A549 (cell line): ENCODE measurements around the gene ADK. TPM values are rescaled to one million over a fixed set of nuclear protein-coding genes. Genes with fewer than 3 reads are reported as not detected.

Source experiments
- ATAC-seq, 2 experiments: fragments of 200-7000 bp in 1 of 2; fragments of >200 bp in 1 of 2; cut with Nextera tagmentation in 1 of 2; cut with Tn5 transposase in 1 of 2; 3 replicates each; pipeline versions ENCODE4 v1.8.0 to v1.9.1; 2018 to 2020; ENCODE audit warnings: mild to moderate bottlenecking in 1 of 2, moderate library complexity in 1 of 2
- CTCF ChIA-PET: fragments of 300-600 bp; sonication (Branson Sonifier 250); formaldehyde crosslinking; extraction: SDS; loops from one replicate; lab custom pipeline; 2021; ENCODE audit warnings: antibody characterized with exemption, inconsistent platforms; lab: Yijun Ruan, JAX
- POLR2A ChIA-PET: fragments of 350-600 bp; formaldehyde crosslinking; extraction: SDS; loops from one replicate; lab custom pipeline; 2021; ENCODE audit warnings: antibody characterized with exemption, inconsistent platforms; lab: Yijun Ruan, JAX
- DNase-seq, 2 experiments: peaks; one replicate each; pipeline versions ENCODE4 v3.0.0 to v3.0.0-alpha.2; 2011 to 2016; ENCODE audit warnings: low read depth in 1 of 2, low spot score in 1 of 2
- FAIRE-seq: peaks from 2 replicates; lab custom pipeline; 2011; peaks lifted over from hg19 to GRCh38; lab: Jason Lieb, UNC
- H3K27ac ChIP-seq, 2 experiments: fragments of >200 bp; sonication (Bioruptor Twin); formaldehyde crosslinking; 3 replicates each; pipeline ENCODE4 v1.5.1; 2016 to 2017
- H3K4me1 ChIP-seq: fragments of >200 bp; sonication (Bioruptor Twin); formaldehyde crosslinking; 3 replicates; pipeline ENCODE4 v1.6.1; 2016
- H3K4me2 ChIP-seq: fragments of >200 bp; sonication (Bioruptor Twin); formaldehyde crosslinking; 3 replicates; pipeline ENCODE4 v1.6.1; 2016
- H3K4me3 ChIP-seq: fragments of >200 bp; sonication (Bioruptor Twin); formaldehyde crosslinking; 3 replicates; pipeline ENCODE4 v1.5.1; 2016
- H3K9me3 ChIP-seq: fragments of >200 bp; sonication (Bioruptor Twin); formaldehyde crosslinking; 3 replicates; pipeline ENCODE4 v1.6.1; 2016
- BCL3 ChIP-seq: fragments of >200 bp; sonication (Bioruptor Twin); formaldehyde crosslinking; IDR thresholded peaks from 3 replicates; pipeline ENCODE4 v1.6.1; 2016
- CBX2 ChIP-seq: fragments of 200-600 bp; sonication (generic); IDR thresholded peaks from 2 replicates; pipeline ENCODE4 v1.6.1; 2016; ENCODE audit warnings: low read depth, mild to moderate bottlenecking, borderline replicate concordance
- CHD4 ChIP-seq: fragments of 200-600 bp; sonication (generic); IDR thresholded peaks from 2 replicates; pipeline ENCODE4 v1.6.1; 2016; ENCODE audit warnings: antibody characterized with exemption, mild to moderate bottlenecking, borderline replicate concordance
- E2F6 ChIP-seq: IDR thresholded peaks from 2 replicates; pipeline ENCODE4 v1.6.1; 2012; ENCODE audit warnings: low read depth, borderline replicate concordance
- EHF ChIP-seq: fragments of 250-450 bp; sonication (Bioruptor Pico); IDR thresholded peaks from 2 replicates; pipeline ENCODE4 v1.5.0; 2020; ENCODE audit warnings: mild to moderate bottlenecking
- ESRRA ChIP-seq: fragments of 150-350 bp; IDR thresholded peaks from 2 replicates; pipeline ENCODE4 v1.6.1; 2014; ENCODE audit warnings: mild to moderate bottlenecking, low read length, borderline replicate concordance
- FOSB ChIP-seq: fragments of 250-450 bp; sonication (Bioruptor Pico); IDR thresholded peaks from 2 replicates; pipeline ENCODE4 v1.5.0; 2020; ENCODE audit warnings: mild to moderate bottlenecking, moderate library complexity
- HOXB13 ChIP-seq: fragments of 250-450 bp; sonication (Bioruptor Pico); IDR thresholded peaks from 2 replicates; pipeline ENCODE4 v1.5.0; 2020; ENCODE audit warnings: low read depth, mild to moderate bottlenecking, moderate library complexity
- HOXB5 ChIP-seq: fragments of 250-450 bp; sonication (Bioruptor Pico); IDR thresholded peaks from 2 replicates; pipeline ENCODE4 v1.5.0; 2020; ENCODE audit warnings: mild to moderate bottlenecking, moderate library complexity
- JUNB ChIP-seq: fragments of >200 bp; sonication (Bioruptor Twin); formaldehyde crosslinking; IDR thresholded peaks from 2 replicates; pipeline ENCODE4 v1.6.1; 2016
- KDM1A ChIP-seq: fragments of 200-600 bp; sonication (generic); IDR thresholded peaks from 2 replicates; pipeline ENCODE4 v1.6.1; 2016; ENCODE audit warnings: low read depth, mild to moderate bottlenecking
- MAX ChIP-seq: IDR thresholded peaks from 2 replicates; pipeline ENCODE4 v1.6.1; 2012
- NFE2L2 ChIP-seq: fragments of 150-350 bp; conservative IDR thresholded peaks from 2 replicates; pipeline ENCODE4 v1.6.1; 2014; ENCODE audit warnings: low read length
- NPAS2 ChIP-seq: fragments of 250-450 bp; sonication (Bioruptor Pico); IDR thresholded peaks from 2 replicates; pipeline ENCODE4 v1.8.0; 2022; ENCODE audit warnings: mild to moderate bottlenecking, moderate library complexity, borderline replicate concordance
- POLR2A ChIP-seq: IDR thresholded peaks from 2 replicates; pipeline ENCODE4 v1.6.1; 2012; ENCODE audit warnings: mild to moderate bottlenecking, low read length
- POLR2AphosphoS2 ChIP-seq: conservative IDR thresholded peaks from 2 replicates; pipeline ENCODE4 v1.6.1; 2012; ENCODE audit warnings: low read length, improper control_type of control experiment, inconsistent platforms
- RAD21 ChIP-seq, 2 experiments: fragments of >200 bp in 1 of 2; sonication (Bioruptor Twin) in 1 of 2; formaldehyde crosslinking in 1 of 2; IDR thresholded peaks in 1 of 2; conservative IDR thresholded peaks in 1 of 2; 2 replicates in 1 of 2; 3 replicates in 1 of 2; pipeline ENCODE4 v1.6.1; 2012 to 2018; ENCODE audit warnings: inconsistent platforms in 1 of 2
- RCOR1 ChIP-seq: fragments of 150-350 bp; IDR thresholded peaks from 2 replicates; pipeline ENCODE4 v1.6.1; 2014; ENCODE audit warnings: antibody characterized with exemption, low read length, low read depth
- SREBF2 ChIP-seq: fragments of 450-650 bp; IDR thresholded peaks from 2 replicates; pipeline ENCODE4 v1.6.1; 2014; ENCODE audit warnings: mild to moderate bottlenecking, moderate library complexity
- WGBS: methylation state at CpG from one replicate; pipeline ENCODE4 v1.1.6; 2017; ENCODE audit errors: missing lambda C conversion rate; 5-methylcytosine and 5-hydroxymethylcytosine counted together
- polyA plus RNA-seq, 4 experiments: library from polyadenylated mRNA; depleted of rRNA in 3 of 4; stranded (reverse); fragments of >200 nt; fragmentation: RNase III in 1 of 4; extraction: RNeasy Plus Mini Kit Qiagen cat#74134 plus additional on column Dnase treatment in 1 of 4; gene quantifications; 2 replicates in 3 of 4; 3 replicates in 1 of 4; pipeline ENCODE4 v1.2.3, GENCODE V29; 2011 to 2017

The ADK gene
- polyA plus RNA-seq, 2 of the 4 experiments (the other 2 are of a cell fraction) = 35.8 to 40.7 TPM

- 98% methylated on average over 3 of the region's 3 CpGs for WGBS
- no peak for DNase-seq
- no peak for TF ChIP-seq KDM1A
- no peak for TF ChIP-seq NFE2L2
- TF ChIP-seq MAX = no peak
- TF ChIP-seq ESRRA = no peak
- no peak for TF ChIP-seq POLR2AphosphoS2
- TF ChIP-seq CBX2 = no peak
- no peak for TF ChIP-seq NPAS2 (CRISPR knock-in tag)
- ATAC-seq = no peak
- Histone ChIP-seq H3K4me3 (no peak overlapping the region), H3K4me2 (no peak overlapping the region), H3K9me3 (no peaks in the 10 kb centered on the region), H3K27ac (no peak overlapping the region), H3K4me1 (no peaks in the 10 kb centered on the region)
- FAIRE-seq = no peak
- CTCF ChIA-PET = no interaction called here
- POLR2A ChIA-PET = no interaction called here
These were observed 179.6 kb downstream of the ADK start for GRCh38 chr10:74330646-74331045.

GRCh38 chr10:74332398-74332797 lies 181.4 kb downstream of the ADK start:
- TF ChIP-seq E2F6 (no peak), NFE2L2 (no peak), ESRRA (no peak)
- no peaks in the 10 kb centered on the region for H3K9me3 ChIP-seq
- no peak for FAIRE-seq
- DNase-seq = no peak
- H3K27ac ChIP-seq = no peak overlapping the region
- ChIA-PET CTCF (no interaction called here), POLR2A (no interaction called here)
- ATAC-seq = no peak
- no peak overlapping the region for H3K4me2 ChIP-seq
- peaks cover 7% of the 10 kb centered on the region for H3K4me1 ChIP-seq
- H3K4me3 ChIP-seq = no peak overlapping the region

- no peak overlapping the region for H3K27ac ChIP-seq
- no peak overlapping the region for H3K4me3 ChIP-seq
- DNase-seq (no peak), ATAC-seq (no peak), FAIRE-seq (no peak)
- TF ChIP-seq BCL3 (no peak), EHF (CRISPR knock-in tag) (no peak), KDM1A (no peak), RCOR1 (no peak), HOXB5 (CRISPR knock-in tag) (no peak)
- peaks cover 15% of the 10 kb centered on the region for H3K4me1 ChIP-seq
- POLR2A ChIA-PET = no interaction called here
- no peak overlapping the region for H3K4me2 ChIP-seq
- CTCF ChIA-PET = no interaction called here
- no peaks in the 10 kb centered on the region for H3K9me3 ChIP-seq
- 96% methylated on average over 2 of the region's 2 CpGs for WGBS
These were observed 182.2 kb downstream of the ADK start for GRCh38 chr10:74333174-74333573.

GRCh38 chr10:74334221-74334620 lies 183.2 kb downstream of the ADK start:
- H3K4me3 ChIP-seq = no peak overlapping the region
- no peak for TF ChIP-seq POLR2A
- TF ChIP-seq HOXB13 (CRISPR knock-in tag) = no peak
- no peak for TF ChIP-seq RAD21 (conservative IDR thresholded peaks at IDR 0.05 in 1 of 2, IDR thresholded peaks at IDR 0.05 in 1 of 2)
- TF ChIP-seq SREBF2 = no peak
- TF ChIP-seq JUNB = no peak
- TF ChIP-seq FOSB (CRISPR knock-in tag) = no peak
- TF ChIP-seq CHD4 = no peak
- no peak for TF ChIP-seq ESRRA
- POLR2A ChIA-PET = no interaction called here
- H3K27ac ChIP-seq = no peak overlapping the region
- no peak for FAIRE-seq
- no peaks in the 10 kb centered on the region for H3K9me3 ChIP-seq
- H3K4me1 ChIP-seq = peaks cover 17% of the 10 kb centered on the region
- DNase-seq = no peak
- CTCF ChIA-PET = no interaction called here
- no peak for ATAC-seq
- no peak overlapping the region for H3K4me2 ChIP-seq
